Left colon (tissue), 2 donors: ENCODE results near the gene VAMP5. TPM values are rescaled to one million over a fixed set of nuclear protein-coding genes. Genes with fewer than 3 reads are reported as not detected.
"Not testable (repeated sequence)": the region's sequence is repeated elsewhere in the genome, so short reads cannot be mapped to it uniquely, and the experiment has no call there.

Experiments used
- ATAC-seq: fragments of 200-7000 bp; cut with Tn5 transposase; one replicate; pipeline ENCODE4 v1.9.1; 2020; ENCODE audit warnings: mild to moderate bottlenecking, moderate library complexity
- DNase-seq, 2 donors: peaks; one replicate each; pipeline ENCODE4 v3.0.0-alpha.2; 2020
- intact Hi-C, 2 donors: fragments of 100-400 bp; cut with DNase I in 1 of 2; cut with micrococcal nuclease in 1 of 2; formaldehyde crosslinking; loops; one replicate each; pipeline versions ENCODE4 v1.11.2 to v1.14.0; 2022; cut with DNase I, micrococcal nuclease
- total RNA-seq, 2 donors: library from RNA; stranded (reverse); fragmentation: NEBNext Ultra II Directional; extraction: Animal tissue kit (Norgen Biotek cat#: 25700); gene quantifications; one replicate each; pipeline ENCODE4 v1.2.1, GENCODE V29; 2021
- donor health status: DM: no; HTN: no; CAD: no.
- donor health status: DM: yes; HTN: yes; CAD: no.

VAMP5 gene
- total RNA-seq, 2 donors from 2014 or later = 20.1 to 20.4 TPM

DNA sequence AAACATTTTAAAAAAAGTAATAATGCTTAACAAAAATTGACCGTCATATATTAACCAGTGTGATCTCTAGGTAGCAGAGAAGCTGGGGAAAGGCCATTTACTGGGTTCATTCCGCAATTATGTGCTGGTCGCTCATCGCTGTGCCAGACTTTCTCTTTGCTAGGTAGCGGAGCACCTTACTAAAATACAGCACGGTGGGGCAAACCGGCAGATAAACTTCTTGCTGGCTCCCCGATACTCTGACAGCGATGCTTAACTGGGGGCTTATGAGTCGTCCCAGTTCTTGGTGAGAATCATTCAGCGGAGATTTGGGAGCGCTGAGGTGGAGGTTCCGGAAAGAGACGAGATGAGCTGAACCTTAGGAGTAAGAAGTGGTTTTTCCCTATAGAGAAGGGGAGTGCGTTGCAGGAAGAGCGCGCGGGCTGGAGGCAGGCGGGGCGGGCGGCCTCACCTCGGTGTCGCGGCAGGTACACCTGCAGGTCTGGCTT, 27.0 kb downstream of the VAMP5 start:
- intact Hi-C loops = no loop called here
- DNase-seq = no peak
- ATAC-seq = peak; percentile 54

DNA sequence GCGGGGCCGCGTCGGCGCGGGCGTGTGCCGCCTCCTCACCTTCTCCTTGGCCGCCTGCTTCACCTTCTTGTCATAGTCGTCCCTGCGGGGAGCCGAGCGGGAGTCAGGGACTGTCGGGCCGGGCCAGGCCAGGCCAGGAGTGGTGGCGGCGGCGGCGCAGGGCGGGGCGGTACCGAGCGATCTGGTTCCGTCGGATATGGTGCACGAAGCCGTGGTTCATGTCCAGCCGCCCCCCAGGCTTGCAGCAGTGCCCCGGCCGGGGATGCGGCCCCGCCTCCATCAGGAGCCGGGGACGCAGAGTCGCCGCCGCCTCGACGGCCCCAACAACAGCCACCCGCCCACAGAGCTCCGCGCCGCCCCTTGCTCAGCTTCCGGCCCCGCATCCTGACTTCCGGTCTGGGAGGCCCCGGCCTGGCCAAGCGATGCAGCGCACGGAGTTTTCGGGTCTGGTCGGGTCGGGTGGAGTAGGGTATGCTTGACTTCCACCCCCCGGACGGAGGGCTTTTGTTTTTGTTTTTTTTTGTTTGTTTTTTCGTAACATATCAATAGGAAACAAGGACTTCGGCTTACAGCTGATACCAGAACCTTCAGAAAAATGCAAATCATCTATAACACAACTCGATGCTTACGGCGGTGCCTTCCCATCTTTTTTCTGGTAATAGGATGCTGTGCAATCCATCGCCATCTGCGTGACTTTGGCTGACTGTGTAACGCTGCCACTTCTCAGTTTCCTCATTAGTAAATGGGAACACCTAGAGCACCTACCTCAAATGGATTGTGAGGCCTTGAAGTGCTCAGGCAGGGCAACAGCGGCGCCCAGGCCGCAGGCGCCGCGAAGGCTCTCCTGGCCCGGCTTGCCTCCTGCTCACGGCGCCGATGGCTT, 27.7 kb downstream of the VAMP5 start, which contains the start of gene C2orf68:
C2orf68 (minus strand) TSS at position 362 of the 883 bp plus-strand sequence; CDS start at position 280, 82 bp downstream.
- ATAC-seq = peak; percentile 81
- intact Hi-C loops = no loop called here

DNA sequence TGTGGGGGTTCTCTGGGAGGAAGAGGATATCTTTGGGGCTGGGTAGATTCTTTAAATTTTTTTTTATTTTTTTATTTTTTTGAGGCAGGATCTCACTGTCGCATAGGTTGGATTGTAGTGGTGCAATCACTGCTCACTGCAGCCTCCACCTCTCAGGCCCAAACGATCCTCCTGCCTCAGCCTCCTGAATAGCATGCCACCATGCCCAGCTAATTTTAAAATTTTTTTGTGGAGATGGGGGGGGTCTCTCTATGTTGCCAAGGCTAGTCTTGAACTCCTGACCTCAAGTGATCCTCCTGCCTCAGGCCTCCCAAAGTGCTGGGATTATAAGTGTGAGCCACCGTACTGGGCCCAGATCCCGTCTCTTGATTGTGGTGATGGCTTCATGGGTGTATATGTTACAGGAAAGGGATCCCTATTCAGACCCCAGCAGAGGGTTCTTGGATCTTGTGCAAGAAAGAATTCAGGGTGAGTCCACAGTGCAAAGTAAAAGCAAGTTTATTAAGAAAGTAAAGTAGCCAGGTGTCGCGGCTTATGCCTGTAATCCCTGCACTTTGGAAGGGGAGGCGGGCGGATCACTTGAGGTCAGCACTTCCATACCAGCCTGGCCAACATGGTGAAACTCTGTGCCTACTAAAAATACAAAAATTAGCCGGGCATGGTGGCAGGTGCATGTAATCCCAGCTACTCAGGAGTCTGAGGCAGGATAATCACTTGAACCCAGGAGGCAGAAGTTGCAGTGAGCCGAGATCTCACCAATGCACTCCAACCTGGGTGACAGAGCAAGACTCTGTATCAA, 29.7 kb downstream of the VAMP5 start:
- ATAC-seq = no peak
- no peak for DNase-seq
- intact Hi-C loops = no loop called here

More for the DNA sequence above, 27.7 kb downstream of the VAMP5 start, which contains the start of gene C2orf68:
- DNase-seq = peak; percentile 93 to 94

DNA sequence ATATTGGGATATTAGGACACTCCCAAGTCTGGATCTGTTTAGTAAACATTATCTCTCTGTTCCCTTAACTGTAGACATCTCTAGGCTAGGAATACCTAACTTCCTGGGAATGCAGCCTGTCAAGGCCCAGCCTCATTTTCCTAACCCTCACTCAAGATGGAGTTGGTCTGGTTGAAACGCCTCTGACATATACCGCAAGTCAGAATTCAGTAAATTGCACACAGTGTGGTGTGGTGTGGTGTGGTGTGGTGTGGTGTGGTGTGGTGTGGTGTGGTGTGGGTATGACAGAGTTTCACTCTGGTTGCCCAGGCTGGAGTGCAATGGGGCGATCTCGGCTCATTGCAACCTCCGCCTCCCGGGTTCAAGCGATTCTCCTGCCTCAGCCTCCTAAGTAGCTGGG, 30.5 kb downstream of the VAMP5 start:
- DNase-seq, ATAC-seq, intact Hi-C loops: not testable (repeated sequence)

DNA sequence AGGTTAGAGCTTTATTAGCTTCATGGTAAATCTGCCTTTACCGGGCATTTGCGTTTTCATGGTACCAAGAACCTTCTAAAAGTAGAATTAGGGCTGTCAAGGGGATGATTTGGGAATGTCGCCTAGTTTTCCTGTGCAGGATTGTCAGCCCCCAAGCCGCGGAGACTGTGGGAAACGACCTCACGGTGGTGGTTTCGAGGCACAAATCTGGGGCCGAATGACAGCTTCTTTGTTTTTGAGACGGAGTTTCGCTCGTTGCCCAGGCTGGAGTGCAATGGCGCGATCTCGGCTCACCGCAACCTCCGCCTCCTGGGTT, 31.1 kb downstream of the VAMP5 start:
- DNase-seq (no peak), ATAC-seq (no peak)
- intact Hi-C loops = no loop called here

DNA sequence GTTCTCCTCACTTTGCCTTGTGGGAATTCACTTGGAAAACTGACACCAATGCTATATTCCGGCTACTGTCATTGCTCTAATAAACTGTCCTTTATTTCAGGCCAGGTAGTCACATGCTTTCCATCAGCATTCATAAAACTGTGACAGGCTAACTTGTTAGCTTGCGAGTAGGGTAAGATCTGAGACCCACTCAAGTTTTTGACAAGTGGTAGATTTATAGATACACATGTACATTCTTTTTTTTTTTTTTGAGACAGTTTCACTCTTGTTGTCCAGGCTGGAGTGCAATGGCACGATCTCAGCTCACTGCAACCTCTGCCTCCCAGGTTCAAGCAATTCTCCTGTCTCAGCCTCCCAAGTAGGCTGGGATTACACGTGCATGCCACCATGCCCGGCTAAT, 33.5 kb downstream of the VAMP5 start:
- intact Hi-C loops, ATAC-seq, DNase-seq: not testable (repeated sequence)

DNA sequence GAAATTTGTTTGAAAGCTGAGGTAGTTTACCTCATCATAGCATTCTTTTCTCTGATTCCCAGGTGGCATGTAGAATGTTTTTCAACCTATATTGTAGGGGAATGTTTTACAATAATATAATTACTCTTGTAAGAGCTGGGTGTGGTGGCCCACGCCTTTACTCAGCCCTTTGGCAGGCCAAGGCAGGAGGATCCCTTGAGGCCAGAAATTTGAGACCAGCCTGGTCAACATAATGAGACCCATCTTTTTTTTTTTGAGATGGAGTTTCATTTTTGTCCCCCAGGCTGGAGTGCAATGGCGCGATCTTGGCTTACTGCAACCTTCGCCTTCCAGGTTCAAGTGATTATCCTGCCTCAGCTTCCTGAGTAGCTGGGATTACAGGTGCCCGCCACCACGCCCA, 35.4 kb downstream of the VAMP5 start:
- intact Hi-C loops = no loop called here
- no peak for DNase-seq
- ATAC-seq = peak; percentile 37

DNA sequence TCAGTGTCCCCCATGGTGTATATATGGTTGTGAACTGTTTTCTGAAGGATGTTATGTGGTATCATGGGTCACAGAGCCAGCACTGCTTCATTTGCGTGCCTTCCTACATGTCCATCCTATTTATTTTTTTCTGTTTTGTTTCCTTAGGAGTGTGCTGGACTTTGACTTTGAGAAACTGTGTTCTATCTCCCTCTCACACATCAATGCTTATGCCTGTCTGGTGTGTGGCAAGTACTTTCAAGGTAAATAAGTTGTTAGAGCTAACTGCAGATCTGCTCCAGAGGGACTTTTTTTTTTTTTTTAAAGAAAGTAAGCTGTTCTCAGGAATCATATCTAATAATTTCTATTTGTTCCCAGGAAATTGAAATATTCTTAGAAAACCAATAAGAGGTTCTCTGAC, 37.1 kb downstream of the VAMP5 start:
- DNase-seq = no peak
- intact Hi-C loops = no loop called here
- ATAC-seq = peak; percentile 73

DNA sequence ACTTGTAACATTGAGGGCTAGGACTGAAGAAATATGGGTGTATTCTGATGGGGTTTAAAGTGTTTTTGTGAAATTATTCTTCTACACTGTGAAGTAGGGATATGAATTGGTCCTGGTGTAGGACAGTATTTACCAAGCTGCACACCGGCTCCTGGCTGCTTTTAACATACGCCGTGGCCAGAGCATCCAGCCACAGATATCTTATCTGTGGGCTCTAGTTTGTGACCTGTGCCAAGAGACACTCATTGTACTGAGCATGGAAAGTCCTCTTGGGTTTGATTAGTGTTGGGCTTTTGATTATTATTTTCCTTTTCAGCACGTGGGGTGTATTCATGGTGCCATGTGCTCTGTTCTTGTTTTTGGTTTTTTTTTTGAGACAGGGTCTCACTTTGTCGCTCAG, 39.8 kb downstream of the VAMP5 start:
- intact Hi-C loops = no loop called here
- no peak for DNase-seq
- no peak for ATAC-seq

DNA sequence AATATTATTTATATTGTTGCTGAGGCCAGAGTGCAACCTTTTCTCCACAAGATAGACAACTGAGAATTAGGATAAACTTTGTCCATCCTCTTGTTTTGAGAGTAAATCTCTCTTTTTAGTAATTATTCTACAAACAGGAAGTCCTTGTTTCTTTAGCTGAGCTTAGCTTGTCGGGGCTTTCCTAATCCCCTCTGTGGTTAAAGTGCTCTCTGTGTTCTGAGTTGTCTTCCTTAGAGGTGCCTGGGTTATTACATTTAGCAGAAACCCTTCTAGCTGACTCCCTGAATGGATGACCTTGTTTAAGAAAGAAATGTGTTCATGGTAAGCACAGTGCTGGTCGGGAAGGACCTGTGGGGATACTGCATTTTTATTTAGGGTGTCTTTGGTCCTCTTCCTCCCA, 44.4 kb downstream of the VAMP5 start:
- no peak for ATAC-seq
- intact Hi-C loops = no loop called here
- DNase-seq = no peak

DNA sequence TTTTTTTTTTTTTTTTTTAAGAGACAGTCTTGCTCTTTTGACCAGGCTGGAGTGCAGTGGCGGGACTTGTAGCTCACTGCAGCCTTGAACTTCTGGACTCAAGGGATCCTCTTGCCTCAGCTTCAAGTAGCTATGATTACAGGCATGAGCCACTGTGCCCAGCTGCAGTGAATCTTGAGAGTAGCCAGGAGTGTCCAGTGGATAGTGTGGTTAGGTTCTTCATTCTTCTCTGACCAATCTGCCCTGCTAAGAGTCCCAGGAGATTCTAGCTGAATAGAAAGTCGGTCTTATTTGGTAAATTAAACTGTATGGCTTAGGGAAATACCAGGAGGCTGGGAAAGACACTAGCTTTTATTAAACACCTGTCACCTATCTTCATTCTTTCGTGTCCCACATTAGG, 47.1 kb downstream of the VAMP5 start:
- DNase-seq = no peak
- intact Hi-C loops = no loop called here
- no peak for ATAC-seq

DNA sequence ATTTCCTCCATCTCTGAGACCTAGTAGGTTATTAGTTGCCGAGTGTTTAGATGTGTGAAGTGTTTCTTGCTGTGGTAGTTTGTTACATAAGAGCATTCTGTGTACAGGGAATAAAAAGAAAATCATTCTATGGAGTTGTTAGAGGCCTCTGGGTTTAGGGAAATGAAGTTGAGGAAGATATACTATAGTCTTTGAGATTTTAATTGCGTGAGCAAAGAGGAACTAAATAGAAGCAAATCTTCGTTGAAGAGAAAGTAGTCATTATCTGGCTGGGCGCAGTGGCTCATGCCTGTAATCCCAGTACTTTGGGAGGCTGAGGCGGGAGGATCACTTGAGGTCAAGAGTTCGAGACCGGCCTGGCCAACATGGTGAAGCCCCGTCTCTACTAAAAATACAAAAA, 50.8 kb downstream of the VAMP5 start:
- DNase-seq (no peak), ATAC-seq (no peak)
- intact Hi-C loops = no loop called here

DNA sequence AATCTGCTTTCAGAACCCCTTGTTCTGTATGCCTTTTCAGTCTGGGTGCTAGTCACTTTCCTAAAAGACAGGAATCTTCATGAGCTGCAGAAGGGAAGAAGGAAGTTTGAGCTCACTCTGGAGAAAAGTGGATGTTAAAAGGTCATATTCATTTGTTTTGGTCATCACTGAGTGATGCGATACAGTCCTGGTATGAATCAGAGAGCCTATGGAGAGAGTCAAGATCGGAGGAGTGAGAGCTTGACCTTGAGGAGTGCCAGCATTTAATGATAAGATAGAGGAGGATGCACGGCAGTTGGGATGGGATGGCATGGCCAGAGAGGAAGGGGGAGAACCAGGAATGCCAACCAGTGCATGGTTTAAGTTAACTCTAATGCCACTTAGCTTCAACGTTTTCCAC, 51.4 kb downstream of the VAMP5 start:
- DNase-seq (no peak), ATAC-seq (no peak)
- intact Hi-C loops = no loop called here

DNA sequence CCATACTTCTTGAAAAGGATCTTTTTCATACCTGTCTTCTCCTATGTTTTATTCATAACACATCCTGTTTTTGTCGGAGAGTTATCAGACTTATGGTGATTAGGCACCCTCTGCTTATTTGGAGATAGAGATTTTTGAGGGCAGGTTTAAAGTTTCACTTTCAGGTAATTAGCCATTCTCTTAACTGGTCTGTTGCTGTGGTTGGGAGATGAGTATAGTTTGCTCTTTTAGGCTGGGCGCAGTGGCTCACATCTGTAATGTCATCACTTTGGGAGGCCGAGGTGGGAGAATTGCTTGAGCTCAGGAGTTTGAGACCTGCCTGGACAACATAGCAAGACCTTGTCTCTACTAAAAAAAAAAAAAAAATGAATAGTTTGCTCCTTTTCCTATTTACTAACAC, 58.5 kb downstream of the VAMP5 start:
- DNase-seq = no peak
- ATAC-seq = no peak
- intact Hi-C loops = no loop called here

Other genes starting within 250 kb of the VAMP5 start
- 100 to 1,000 TPM; 245 to 291 TPM for gene RETSAT, start 229.9 kb upstream of the VAMP5 start, total RNA-seq
- 10 to 100 TPM; 18.3 to 19.6 TPM for gene ELMOD3, start 229.7 kb upstream of the VAMP5 start, total RNA-seq
- 10 to 100 TPM; 97.7 to 98.2 TPM for gene CAPG, start 174.1 kb upstream of the VAMP5 start, total RNA-seq
- 1 to 10 TPM; 4.7 to 6.3 TPM for gene SH2D6, start 165.7 kb upstream of the VAMP5 start, total RNA-seq
- gene MAT2A, start 45.3 kb upstream of the VAMP5 start, total RNA-seq = 100 to 1,000 TPM; 147 to 173 TPM
- gene GGCX, start 22.9 kb upstream of the VAMP5 start, total RNA-seq = 10 to 100 TPM; 25.1 to 27.8 TPM
- 100 to 1,000 TPM; 268 to 282 TPM for gene VAMP8, start 6.8 kb upstream of the VAMP5 start, total RNA-seq
- gene RNF181, start 11.3 kb downstream of the VAMP5 start, total RNA-seq = 10 to 100 TPM; 78.8 to 84.2 TPM
- gene TMEM150A, start 18.3 kb downstream of the VAMP5 start, total RNA-seq = 10 to 100 TPM in 1 of 2 donors, 1 to 10 TPM in 1; 10.0 to 10.8 TPM
- 10 to 100 TPM; 36.1 to 44.7 TPM for gene C2orf68, start 27.6 kb downstream of the VAMP5 start, total RNA-seq
- 10 to 100 TPM; 37.2 TPM for gene USP39, start 31.8 kb downstream of the VAMP5 start, total RNA-seq
- not detected for gene SFTPB, start 83.8 kb downstream of the VAMP5 start, total RNA-seq
- gene GNLY, start 109.9 kb downstream of the VAMP5 start, total RNA-seq = 10 to 100 TPM in 1 of 2 donors, 1 to 10 TPM in 1; 1.4 to 11.8 TPM
- gene ATOH8, start 169.6 kb downstream of the VAMP5 start, total RNA-seq = 1 to 10 TPM; 3.4 to 4.6 TPM